Ascending aorta (tissue), 2 donors: ENCODE measurements around the gene MAFB. TPM values are rescaled to one million over a fixed set of nuclear protein-coding genes. Genes with fewer than 3 reads are reported as not detected.

ENCODE experiments used
- DNase-seq, 2 donors: peaks; one replicate each; pipeline ENCODE4 v3.0.0-alpha.2; 2019; ENCODE audit warnings: low spot score in 2 of 2
- H3K27ac ChIP-seq, 2 donors: fragments of 200-600 bp; sonication (generic); one replicate each; pipeline ENCODE4 v1.5.1; 2016 to 2017; ENCODE audit warnings: mild to moderate bottlenecking in 1 of 2
- H3K27me3 ChIP-seq: fragments of 200-600 bp; sonication (generic); one replicate; pipeline ENCODE4 v1.5.1; 2017
- H3K36me3 ChIP-seq, 2 donors: fragments of 200-600 bp; sonication (generic); one replicate each; pipeline ENCODE4 v1.5.1; 2016
- H3K4me1 ChIP-seq, 2 donors: fragments of 200-600 bp; sonication (generic); one replicate each; pipeline ENCODE4 v1.5.1; 2016 to 2017; ENCODE audit warnings: mild to moderate bottlenecking in 1 of 2
- H3K4me3 ChIP-seq, 2 donors: fragments of 200-600 bp; sonication (generic); one replicate each; pipeline ENCODE4 v1.5.1; 2016 to 2017; ENCODE audit warnings: mild to moderate bottlenecking in 1 of 2
- H3K9me3 ChIP-seq, 2 donors: fragments of 200-600 bp; sonication (generic); one replicate each; pipeline ENCODE4 v1.5.1; 2016
- CTCF ChIP-seq, 3 experiments: fragments of 200-600 bp in 2 of 3; fragments of 450-650 bp in 1 of 3; sonication (generic) in 2 of 3; IDR thresholded peaks; one replicate each; pipeline ENCODE4 v1.5.1; 2016 to 2019; ENCODE audit warnings: antibody characterized with exemption in 3 of 3, mild to moderate bottlenecking in 1 of 3, moderate library complexity in 1 of 3
- intact Hi-C: fragments of 100-400 bp; cut with DNase I; formaldehyde crosslinking; loops from one replicate; pipeline ENCODE4 v1.15.1; 2023
- total RNA-seq: library from RNA; depleted of rRNA; stranded (reverse); fragments of >200 nt; gene quantifications from one replicate; pipeline ENCODE4 v1.1.0, GENCODE V29; 2016

Gene MAFB
- total RNA-seq, 1 donor from 2014 or later, result 84.6 TPM

DNA sequence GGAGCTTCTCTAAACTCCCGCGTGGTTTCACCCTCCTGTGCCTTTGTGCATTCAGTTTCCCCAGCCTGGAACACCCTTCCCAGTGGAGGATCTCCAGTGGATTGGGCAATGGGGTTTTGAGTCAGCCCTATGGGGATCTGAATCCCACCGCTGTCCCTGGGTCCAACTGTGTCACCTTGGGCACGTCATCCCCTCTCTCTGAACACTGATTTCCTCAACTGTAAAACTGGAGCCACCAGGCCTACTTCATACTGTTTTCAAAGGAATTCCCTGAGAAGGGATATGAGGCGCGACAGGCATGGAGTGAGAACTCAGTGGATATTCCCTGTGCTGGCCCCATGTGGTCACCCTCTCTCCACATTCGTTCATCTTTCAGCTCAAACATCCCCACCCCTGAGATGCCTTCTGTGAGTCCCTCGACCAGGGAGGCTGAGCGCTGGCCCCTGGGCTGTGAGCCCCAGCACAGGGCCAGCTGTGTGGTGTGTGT lies 25.7 kb downstream of the MAFB start:
- Histone ChIP-seq H3K4me1 (no peaks in the 10 kb centered on the region), H3K27ac (no peak overlapping the region), H3K9me3 (no peaks in the 10 kb centered on the region), H3K27me3 (no peaks in the 10 kb centered on the region), H3K4me3 (no peak overlapping the region), H3K36me3 (no peaks in the 10 kb centered on the region)
- no peak for TF ChIP-seq CTCF (IDR thresholded peaks at IDR 0.05)
- DNase-seq, result no peak
- intact Hi-C loops, result loop anchor here (5.0 to 10.0 kb wide), 2 partner anchors 51 to 61 kb away; no protein-coding TSS in a partner anchor

GRCh38 chr20:40659567-40659966 lies 29.5 kb downstream of the MAFB start:
- Histone ChIP-seq H3K4me1 (no peaks in the 10 kb centered on the region), H3K9me3 (no peaks in the 10 kb centered on the region), H3K36me3 (no peaks in the 10 kb centered on the region), H3K27ac (no peak overlapping the region), H3K4me3 (no peak overlapping the region), H3K27me3 (no peaks in the 10 kb centered on the region)
- TF ChIP-seq CTCF (IDR thresholded peaks at IDR 0.05), result no peak
- no peak for DNase-seq
- intact Hi-C loops, result no loop called here

DNA sequence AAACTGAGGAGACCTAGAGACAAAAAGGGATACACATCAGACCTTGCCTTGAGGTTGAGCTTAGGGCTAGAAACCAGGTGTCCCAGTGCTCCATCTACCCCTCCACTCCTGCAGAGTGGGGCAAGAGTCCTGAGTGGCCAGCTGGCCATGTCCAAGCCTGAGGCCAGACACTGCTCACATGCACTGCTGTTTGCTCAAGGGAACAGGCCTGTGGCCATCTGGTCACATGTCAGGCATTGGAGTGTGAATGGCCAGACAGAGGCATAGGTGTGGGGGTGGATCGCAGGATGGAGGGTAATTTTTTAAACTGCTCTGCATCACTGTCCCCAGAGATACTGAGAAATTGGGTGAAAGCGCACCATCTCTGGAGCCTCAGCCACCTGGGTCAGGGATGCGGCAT lies 30.5 kb downstream of the MAFB start:
- H3K27ac ChIP-seq, result no peak overlapping the region
- H3K27me3 ChIP-seq, result no peaks in the 10 kb centered on the region
- intact Hi-C loops, result no loop called here
- no peak for TF ChIP-seq CTCF (IDR thresholded peaks at IDR 0.05)
- H3K4me3 ChIP-seq, result no peak overlapping the region
- H3K9me3 ChIP-seq, result no peaks in the 10 kb centered on the region
- no peaks in the 10 kb centered on the region for H3K4me1 ChIP-seq
- no peaks in the 10 kb centered on the region for H3K36me3 ChIP-seq
- no peak for DNase-seq

GRCh38 chr20:40657526-40657925 lies 31.5 kb downstream of the MAFB start:
- H3K36me3 ChIP-seq, result no peaks in the 10 kb centered on the region
- intact Hi-C loops, result no loop called here
- H3K4me1 ChIP-seq, result no peaks in the 10 kb centered on the region
- no peaks in the 10 kb centered on the region for H3K9me3 ChIP-seq
- H3K4me3 ChIP-seq, result no peak overlapping the region
- H3K27me3 ChIP-seq, result no peaks in the 10 kb centered on the region
- no peak for TF ChIP-seq CTCF (IDR thresholded peaks at IDR 0.05)
- DNase-seq, result no peak
- H3K27ac ChIP-seq, result no peak overlapping the region

- Histone ChIP-seq H3K9me3 (no peaks in the 10 kb centered on the region), H3K4me3 (no peak overlapping the region), H3K36me3 (no peaks in the 10 kb centered on the region), H3K27me3 (no peaks in the 10 kb centered on the region), H3K27ac (no peak overlapping the region), H3K4me1 (no peaks in the 10 kb centered on the region)
- intact Hi-C loops, result no loop called here
- TF ChIP-seq CTCF (IDR thresholded peaks at IDR 0.05), result no peak
- no peak for DNase-seq
Measured at GRCh38 chr20:40655451-40655850, 33.6 kb downstream of the MAFB start.

GRCh38 chr20:40654876-40655275 lies 34.2 kb downstream of the MAFB start:
- Histone ChIP-seq H3K4me3 (no peak overlapping the region), H3K27ac (no peak overlapping the region), H3K9me3 (no peaks in the 10 kb centered on the region), H3K36me3 (no peaks in the 10 kb centered on the region), H3K4me1 (no peaks in the 10 kb centered on the region), H3K27me3 (no peaks in the 10 kb centered on the region)
- TF ChIP-seq CTCF (IDR thresholded peaks at IDR 0.05), result no peak
- intact Hi-C loops, result no loop called here
- no peak for DNase-seq
